AG10803 (cell line): ENCODE measurements around the gene ZNF804B.

Source experiments
- DNase-seq: peaks from one replicate; pipeline ENCODE4 v3.0.0; 2010; ENCODE audit warnings: low read depth
- H3K4me3 ChIP-seq: 2 replicates; pipeline ENCODE4 v1.5.1; 2011; ENCODE audit warnings: mild to moderate bottlenecking, low read length, control low read depth
- CTCF ChIP-seq: conservative IDR thresholded peaks from 2 replicates; pipeline ENCODE4 v1.5.1; 2011; ENCODE audit warnings: mild to moderate bottlenecking, low read length, control low read depth, inconsistent platforms

ZNF804B gene

GRCh38 chr7:89385411-89385810 lies 625.9 kb downstream of the ZNF804B start:
- H3K4me3 ChIP-seq, result no peak overlapping the region
- no peak for TF ChIP-seq CTCF
- DNase-seq, result no peak
